VCaP (cell line): ENCODE results near the gene MSRB3.

Source experiments
- H3K27ac ChIP-seq: fragments of 450-650 bp; 2 replicates; pipeline ENCODE4 v1.5.1; 2017
- CTCF ChIP-seq: fragments of 450-650 bp; conservative IDR thresholded peaks from 2 replicates; pipeline ENCODE4 v1.5.1; 2017; ENCODE audit warnings: mild to moderate bottlenecking, moderate library complexity

Gene MSRB3

DNA sequence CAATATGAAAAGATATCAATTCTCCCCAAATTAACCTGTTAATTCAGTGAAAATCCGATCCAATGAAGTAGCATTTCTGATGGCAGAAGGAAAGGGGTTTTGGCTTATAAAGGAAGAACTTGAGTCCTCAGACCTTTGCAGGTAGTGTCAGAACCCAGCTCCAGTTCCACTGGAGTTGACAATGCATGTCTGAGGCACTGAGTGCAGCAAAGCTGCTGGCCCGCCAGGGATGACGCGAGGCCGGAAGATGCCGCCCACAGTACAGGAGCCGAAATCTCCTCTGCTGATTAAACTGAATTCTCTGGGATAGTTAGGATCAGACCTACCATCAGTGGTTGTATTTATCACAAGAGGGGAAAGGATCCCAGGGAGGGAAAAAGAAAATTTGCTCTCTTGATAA is 220.7 kb downstream of the MSRB3 start:
- TF ChIP-seq CTCF, result no peak
- H3K27ac ChIP-seq, result no peak overlapping the region

DNA sequence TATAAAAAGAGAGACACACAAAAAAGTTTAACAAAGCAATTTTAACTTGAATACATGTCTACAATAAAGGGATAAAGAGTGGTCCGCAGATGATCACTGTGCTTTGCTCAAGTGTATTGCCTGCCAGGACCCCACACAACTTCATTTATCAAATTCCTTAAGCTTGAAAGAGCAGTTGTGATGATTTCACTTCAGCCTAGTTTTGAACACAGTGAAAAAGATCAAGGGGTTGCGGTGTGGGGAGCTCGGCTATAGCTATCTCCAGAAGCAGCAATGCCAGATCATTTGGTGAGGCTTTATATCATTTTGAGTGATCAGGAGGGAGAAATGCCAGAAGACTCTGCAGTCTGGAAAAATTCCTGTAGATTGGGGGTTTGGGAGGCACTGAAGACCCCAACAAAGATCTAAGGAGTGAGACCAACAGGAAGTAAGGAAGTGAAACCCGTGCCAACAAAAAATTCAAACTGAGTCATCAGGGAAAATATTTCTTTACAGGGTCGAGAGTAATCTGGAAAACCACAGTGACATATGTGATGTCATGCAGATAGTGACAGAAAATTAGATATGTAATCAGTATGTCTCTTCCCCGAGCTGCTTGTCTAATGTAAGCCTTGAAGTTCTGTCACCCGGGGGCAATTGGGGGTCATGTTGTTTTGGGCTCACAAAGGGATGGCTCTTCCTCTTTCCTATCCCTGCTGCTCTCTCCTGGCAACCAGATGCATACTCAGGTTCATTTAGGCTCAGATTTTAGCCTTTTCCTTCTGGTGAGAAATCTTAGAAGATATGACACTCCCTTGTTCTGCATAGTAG is 221.8 kb downstream of the MSRB3 start:
- TF ChIP-seq CTCF, result no peak

DNA sequence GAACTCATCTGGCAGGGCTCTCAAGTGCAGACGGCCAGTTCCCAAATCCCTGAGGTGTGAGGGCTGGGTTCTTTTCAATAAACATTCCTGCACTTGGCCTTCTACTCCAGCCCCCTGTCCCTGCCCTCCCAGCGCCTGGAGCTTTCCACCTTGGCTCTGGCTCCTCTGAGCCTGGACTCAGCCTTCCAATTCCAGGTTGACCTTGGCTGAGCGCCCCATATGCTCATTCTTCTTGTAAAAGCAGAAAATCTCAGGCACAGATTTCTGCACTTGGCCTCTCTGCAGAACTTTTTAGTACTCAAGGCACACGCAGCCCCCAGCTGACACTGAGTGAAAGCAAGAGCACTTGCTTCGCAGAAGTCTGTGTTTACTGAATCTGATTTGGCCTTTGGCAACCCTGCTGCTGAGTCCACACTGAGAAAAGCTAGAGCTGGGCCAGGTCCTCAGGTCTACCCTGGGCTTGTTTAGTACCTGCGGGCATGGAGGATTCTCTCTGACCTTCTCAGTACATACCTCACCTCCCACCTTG is 222.7 kb downstream of the MSRB3 start:
- no peak for TF ChIP-seq CTCF
- H3K27ac ChIP-seq, result no peak overlapping the region

More for the DNA sequence above, 221.8 kb downstream of the MSRB3 start:
- H3K27ac ChIP-seq, result no peak overlapping the region

- no peak overlapping the region for H3K27ac ChIP-seq
- no peak for TF ChIP-seq CTCF
Observed at GRCh38 chr12:65501935-65502334, 223.5 kb downstream of the MSRB3 start.

- TF ChIP-seq CTCF, result no peak
- no peak overlapping the region for H3K27ac ChIP-seq
Observed at GRCh38 chr12:65504417-65504816, 225.9 kb downstream of the MSRB3 start.

GRCh38 chr12:65505386-65506121 is 227.1 kb downstream of the MSRB3 start:
- no peak overlapping the region for H3K27ac ChIP-seq
- TF ChIP-seq CTCF, result no peak

DNA sequence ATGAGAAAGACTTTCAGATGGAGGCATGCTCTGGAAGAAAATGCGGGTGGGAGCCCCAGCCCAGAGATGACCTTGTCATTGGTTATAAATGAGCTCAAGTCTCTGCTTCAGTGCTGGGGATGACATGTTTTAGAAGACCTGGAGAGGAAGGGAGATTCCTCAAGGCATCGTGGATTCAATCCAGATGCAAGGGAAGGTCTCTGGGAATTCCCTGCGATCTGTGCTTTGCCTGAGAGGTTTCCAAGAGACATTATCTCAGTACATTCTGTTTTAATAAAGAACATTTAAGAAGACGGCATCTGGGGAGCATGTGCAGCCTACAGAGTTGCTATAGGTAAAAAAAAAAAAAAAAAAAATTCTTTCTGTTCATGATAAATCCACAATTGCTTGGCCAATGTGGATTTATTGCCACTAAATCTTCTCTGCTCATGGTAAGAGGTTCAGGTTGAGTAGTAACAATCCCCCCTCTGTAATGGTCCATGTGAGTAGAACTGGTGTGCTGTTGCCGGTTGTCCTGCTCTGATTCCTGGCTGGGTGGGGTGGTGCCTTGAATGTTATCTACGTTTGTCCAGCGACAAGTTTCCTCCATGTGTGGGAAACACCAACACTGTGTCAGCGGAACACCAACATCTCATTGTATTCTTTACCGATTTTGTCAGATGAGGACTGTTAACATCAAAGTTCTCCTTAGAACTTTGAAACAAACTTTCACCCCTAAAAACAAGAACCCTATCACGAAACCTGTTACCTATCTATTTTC is 230.0 kb downstream of the MSRB3 start:
- no peak for TF ChIP-seq CTCF
- no peak overlapping the region for H3K27ac ChIP-seq
